ENCODE data around the gene TMSB4X. TPM values are rescaled to one million over a fixed set of nuclear protein-coding genes. Genes with fewer than 3 reads are reported as not detected.
"Not testable (repeated sequence)": the region's sequence is repeated elsewhere in the genome, so short reads cannot be mapped to it uniquely, and the experiment has no call there.

The TMSB4X gene
- total and polyA plus RNA-seq, 9 donors: 1,993 to 5,006 (median 2,317) TPM

DNA sequence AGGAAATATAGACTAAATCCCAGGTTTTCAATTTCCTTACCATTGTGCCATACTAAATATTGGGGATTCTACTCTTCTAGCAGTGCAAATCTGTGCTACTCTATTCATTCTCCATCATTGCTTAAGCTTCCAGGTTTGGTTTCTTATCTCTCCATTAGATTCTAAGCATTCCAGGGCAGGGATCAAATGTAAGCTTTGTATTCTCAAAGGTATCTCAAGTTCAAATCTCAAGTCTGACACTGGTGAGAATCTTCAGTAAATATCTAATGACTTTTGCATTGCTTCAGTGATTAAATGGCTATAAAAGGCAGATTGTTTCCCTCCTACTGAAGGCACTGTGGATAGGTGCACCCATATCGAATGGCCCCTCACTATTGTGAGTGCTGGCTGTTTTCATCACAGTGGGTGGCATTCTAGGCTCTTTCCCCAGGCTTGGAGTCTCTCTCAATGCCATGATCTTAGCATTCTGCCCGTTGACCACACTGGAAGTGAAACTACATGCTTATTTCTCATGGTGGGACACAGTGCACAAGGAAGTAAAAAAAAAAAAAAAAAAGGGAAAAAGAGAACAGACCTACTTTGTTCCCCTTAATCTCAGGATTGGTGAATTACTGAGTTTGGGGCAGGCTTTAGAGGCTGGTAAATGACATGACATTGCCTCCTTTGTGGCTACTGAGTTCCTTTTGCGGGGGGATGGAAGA, 40.8 kb downstream of the TMSB4X start:
- no peak for DNase-seq
- no peak overlapping the region for H3K27ac ChIP-seq
- TF ChIP-seq EP300 (IDR thresholded peaks at IDR 0.05) (no peak), CTCF (IDR thresholded peaks at IDR 0.05) (no peak), POLR2A (IDR thresholded peaks at IDR 0.05) (no peak)
- H3K9me3 ChIP-seq: no peaks in the 10 kb centered on the region
- WGBS, 3 donors: 44 to 63% (median 62%) methylated on average over 3 of the region's 3 CpGs
- H3K4me3 ChIP-seq: no peak overlapping the region
- H3K27me3 ChIP-seq: no peaks in the 10 kb centered on the region
- intact Hi-C loops (cut with DNase I): no loop called here
- peaks cover 3% of the 10 kb centered on the region for H3K4me1 ChIP-seq (ENCODE audit: insufficient read depth)
- H3K36me3 ChIP-seq: no peaks in the 10 kb centered on the region

GRCh38 chrX:13016731-13017130, 41.8 kb downstream of the TMSB4X start:
- H3K9me3 ChIP-seq; H3K4me3 ChIP-seq; DNase-seq; intact Hi-C loops (cut with DNase I); H3K27ac ChIP-seq; H3K4me1 ChIP-seq (ENCODE audit: insufficient read depth); H3K36me3 ChIP-seq; H3K27me3 ChIP-seq: not testable (repeated sequence)
- WGBS, 3 donors: 72 to 84% (median 77%) methylated on average over 6 of the region's 6 CpGs

- WGBS, 3 donors: 19 to 38% (median 27%) methylated on average over 2 of the region's 2 CpGs
- Histone ChIP-seq H3K27me3 (no peaks in the 10 kb centered on the region), H3K4me1 (ENCODE audit: insufficient read depth) (peaks cover 2% of the 10 kb centered on the region), H3K9me3 (no peaks in the 10 kb centered on the region), H3K27ac (no peak overlapping the region), H3K4me3 (no peak overlapping the region), H3K36me3 (no peaks in the 10 kb centered on the region)
- intact Hi-C loops (cut with DNase I): no loop called here
- no peak for DNase-seq
- no peak for TF ChIP-seq CTCF (IDR thresholded peaks at IDR 0.05)
- no peak for TF ChIP-seq EP300 (IDR thresholded peaks at IDR 0.05)
- no peak for TF ChIP-seq POLR2A (IDR thresholded peaks at IDR 0.05)
Observed at GRCh38 chrX:13022926-13023325, 48.0 kb downstream of the TMSB4X start.

- Histone ChIP-seq H3K4me3 (no peak overlapping the region), H3K27ac (no peak overlapping the region), H3K9me3 (no peaks in the 10 kb centered on the region), H3K4me1 (ENCODE audit: insufficient read depth) (peaks cover 2% of the 10 kb centered on the region), H3K36me3 (no peaks in the 10 kb centered on the region), H3K27me3 (no peaks in the 10 kb centered on the region)
- intact Hi-C loops (cut with DNase I): no loop called here
- 80 to 95% (median 86%) methylated on average over 3 of the region's 3 CpGs for WGBS, 3 donors
- TF ChIP-seq CTCF (IDR thresholded peaks at IDR 0.05) (no peak), POLR2A (IDR thresholded peaks at IDR 0.05) (no peak), EP300 (IDR thresholded peaks at IDR 0.05) (no peak)
- DNase-seq: no peak
Observed at GRCh38 chrX:13023567-13023966, 48.7 kb downstream of the TMSB4X start.

DNA sequence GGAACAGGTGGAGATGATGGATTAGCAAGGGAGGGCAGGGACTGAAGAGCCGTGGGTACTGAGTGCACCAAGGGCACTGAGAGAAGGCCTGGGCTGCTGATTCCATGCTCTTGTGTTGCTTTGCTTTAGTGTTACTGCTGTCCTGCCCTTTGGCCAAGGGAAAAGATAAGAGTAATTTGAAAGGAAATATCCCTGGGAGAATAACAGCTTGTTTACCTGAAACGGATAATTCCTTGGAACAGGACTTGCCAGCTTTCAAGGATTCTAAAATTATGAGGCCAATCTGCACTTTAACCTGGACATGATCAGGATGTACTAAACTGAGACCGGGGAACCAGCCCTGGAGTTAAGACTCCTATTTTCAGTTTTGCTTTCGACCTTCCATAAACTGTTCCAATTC, 49.1 kb downstream of the TMSB4X start:
- Histone ChIP-seq H3K27me3 (no peaks in the 10 kb centered on the region), H3K27ac (no peak overlapping the region), H3K4me3 (no peak overlapping the region), H3K4me1 (ENCODE audit: insufficient read depth) (peaks cover 2% of the 10 kb centered on the region), H3K36me3 (no peaks in the 10 kb centered on the region), H3K9me3 (no peaks in the 10 kb centered on the region)
- WGBS, 3 donors: 43 to 51% (median 49%) methylated on average over 4 of the region's 4 CpGs
- intact Hi-C loops (cut with DNase I): no loop called here
- DNase-seq: no peak
- TF ChIP-seq POLR2A (IDR thresholded peaks at IDR 0.05) (no peak), EP300 (IDR thresholded peaks at IDR 0.05) (no peak), CTCF (IDR thresholded peaks at IDR 0.05) (no peak)

Data from ovary (tissue), 9 donors.